GM21515 (cell line): Measurements from ENCODE around the gene ZFP91.

Experiments used
- ATAC-seq: cut with Tn5 transposase; IDR thresholded peaks from one replicate; pipeline ENCODE4 v1.9.1; 2021; ENCODE audit not compliant: unreplicated experiment

Gene ZFP91

GRCh38 chr11:58582437-58582836, 3.6 kb downstream of the ZFP91 start:
- ATAC-seq = no peak

- no peak for ATAC-seq
Observed at GRCh38 chr11:58586998-58587397, 8.1 kb downstream of the ZFP91 start.

- no peak for ATAC-seq
Observed at GRCh38 chr11:58591659-58592058, 12.8 kb downstream of the ZFP91 start.

- ATAC-seq = no peak
Observed at GRCh38 chr11:58592760-58593472, 14.1 kb downstream of the ZFP91 start.

- ATAC-seq = no peak
Observed at GRCh38 chr11:58594826-58595225, 16.0 kb downstream of the ZFP91 start.

- ATAC-seq = no peak
Observed at GRCh38 chr11:58596621-58597020, 17.8 kb downstream of the ZFP91 start.

GRCh38 chr11:58597486-58598144, 18.8 kb downstream of the ZFP91 start:
- no peak for ATAC-seq

- ATAC-seq = no peak
Observed at GRCh38 chr11:58600510-58600909, 21.6 kb downstream of the ZFP91 start.

- ATAC-seq = no peak
Observed at GRCh38 chr11:58606930-58607714, 28.3 kb downstream of the ZFP91 start.

- no peak for ATAC-seq
Observed at GRCh38 chr11:58608331-58608730, 29.5 kb downstream of the ZFP91 start.

GRCh38 chr11:58609723-58610122, 30.9 kb downstream of the ZFP91 start:
- ATAC-seq = no peak

GRCh38 chr11:58613228-58613627, 34.4 kb downstream of the ZFP91 start:
- ATAC-seq = no peak

GRCh38 chr11:58615559-58615958, 36.7 kb downstream of the ZFP91 start:
- no peak for ATAC-seq

- no peak for ATAC-seq
Observed at GRCh38 chr11:58616594-58616993, 37.7 kb downstream of the ZFP91 start.

- no peak for ATAC-seq
Observed at GRCh38 chr11:58617976-58618557, 39.2 kb downstream of the ZFP91 start.

GRCh38 chr11:58621586-58622262, 42.9 kb downstream of the ZFP91 start:
- ATAC-seq = no peak

GRCh38 chr11:58622344-58622743, 43.5 kb downstream of the ZFP91 start, which contains the start of gene CNTF:
Gene CNTF (plus strand): TSS chr11:58622665. CDS start chr11:58622753, 88 bp downstream.
- ATAC-seq = no peak

GRCh38 chr11:58625086-58625485, 46.2 kb downstream of the ZFP91 start:
- ATAC-seq = no peak

GRCh38 chr11:58625826-58626460, 47.1 kb downstream of the ZFP91 start:
- no peak for ATAC-seq

GRCh38 chr11:58626934-58627483, 48.1 kb downstream of the ZFP91 start:
- ATAC-seq = no peak
